Parathyroid adenoma (tissue), 2 donors: ENCODE results near the gene LRIG1.

ENCODE experiments used
- H2AFZ ChIP-seq: fragments of 300-600 bp; sonication (generic); one replicate; pipeline ENCODE4 v1.7.0; 2017; ENCODE audit warnings: antibody characterized with exemption, mild to moderate bottlenecking
- H3K27ac ChIP-seq: fragments of 300-600 bp; sonication (generic); one replicate; pipeline ENCODE4 v1.7.0; 2017
- H3K27me3 ChIP-seq: fragments of 300-600 bp; sonication (generic); one replicate; pipeline ENCODE4 v1.7.0; 2017; ENCODE audit warnings: low read length; ENCODE audit not compliant: control insufficient read depth, insufficient read depth
- H3K36me3 ChIP-seq: fragments of 300-600 bp; sonication (generic); one replicate; pipeline ENCODE4 v1.7.0; 2017; ENCODE audit warnings: low read length; ENCODE audit not compliant: control insufficient read depth, insufficient read depth
- H3K4me1 ChIP-seq: fragments of 300-600 bp; sonication (generic); one replicate; pipeline ENCODE4 v1.7.0; 2017; ENCODE audit warnings: control low read depth
- H3K4me2 ChIP-seq: fragments of 300-600 bp; sonication (generic); one replicate; pipeline ENCODE4 v1.7.0; 2017; ENCODE audit warnings: low read length
- H3K4me3 ChIP-seq: fragments of 300-600 bp; sonication (generic); one replicate; pipeline ENCODE4 v1.7.0; 2017; ENCODE audit warnings: low read depth, low read length
- H3K79me2 ChIP-seq: fragments of 300-600 bp; sonication (generic); one replicate; pipeline ENCODE4 v1.7.0; 2017; ENCODE audit warnings: control low read depth
- H3K9ac ChIP-seq: fragments of 300-600 bp; sonication (generic); one replicate; pipeline ENCODE4 v1.7.0; 2017; ENCODE audit warnings: mild to moderate bottlenecking
- H3K9me3 ChIP-seq: fragments of 300-600 bp; sonication (generic); one replicate; pipeline ENCODE4 v1.7.0; 2017; ENCODE audit warnings: low read length; ENCODE audit not compliant: control insufficient read depth
- TF ChIP-seq, protein P1 (sequence below): fragments of 300-600 bp; sonication (generic); IDR thresholded peaks from one replicate; pipeline ENCODE4 v1.7.0; 2017; ENCODE audit warnings: antibody characterized with exemption, mild to moderate bottlenecking
- donor health status: primary hyperparathyroidism.

Gene LRIG1

DNA sequence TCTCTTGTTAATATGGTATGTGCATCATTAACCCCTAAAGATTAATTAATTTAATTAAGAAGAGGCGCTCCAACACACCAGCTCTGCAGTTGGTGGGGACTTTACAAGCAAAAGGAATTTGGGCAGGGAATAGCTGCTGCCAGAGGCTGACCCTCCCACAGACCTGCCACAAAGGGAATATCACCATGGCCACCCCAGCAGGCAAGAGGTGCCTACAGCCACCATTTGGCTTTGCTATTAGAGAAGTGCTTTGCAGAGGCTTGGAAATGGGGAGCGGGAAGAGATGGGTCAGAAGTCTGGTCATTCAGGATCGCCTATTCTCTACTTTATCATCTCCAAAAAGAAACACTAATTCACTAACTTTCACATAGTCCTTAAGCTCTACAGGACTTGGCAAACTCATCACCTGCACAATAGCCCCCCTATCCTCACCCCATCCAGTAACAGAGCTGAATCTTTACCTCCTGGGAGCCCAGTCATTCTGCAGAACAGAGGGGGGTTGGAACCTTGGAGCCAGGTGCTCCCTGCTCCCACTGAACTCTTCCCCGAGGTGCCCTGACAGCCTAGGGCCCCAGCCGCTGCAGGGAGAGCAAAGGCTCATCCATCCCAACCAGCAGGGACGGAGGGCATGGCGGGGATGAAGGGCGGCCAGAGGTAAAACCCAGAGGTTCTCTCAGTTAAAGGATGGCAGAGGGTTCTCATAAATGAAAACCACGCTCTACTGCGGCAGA lies 29.7 kb downstream of the LRIG1 start:
- TF ChIP-seq, protein P1, sequence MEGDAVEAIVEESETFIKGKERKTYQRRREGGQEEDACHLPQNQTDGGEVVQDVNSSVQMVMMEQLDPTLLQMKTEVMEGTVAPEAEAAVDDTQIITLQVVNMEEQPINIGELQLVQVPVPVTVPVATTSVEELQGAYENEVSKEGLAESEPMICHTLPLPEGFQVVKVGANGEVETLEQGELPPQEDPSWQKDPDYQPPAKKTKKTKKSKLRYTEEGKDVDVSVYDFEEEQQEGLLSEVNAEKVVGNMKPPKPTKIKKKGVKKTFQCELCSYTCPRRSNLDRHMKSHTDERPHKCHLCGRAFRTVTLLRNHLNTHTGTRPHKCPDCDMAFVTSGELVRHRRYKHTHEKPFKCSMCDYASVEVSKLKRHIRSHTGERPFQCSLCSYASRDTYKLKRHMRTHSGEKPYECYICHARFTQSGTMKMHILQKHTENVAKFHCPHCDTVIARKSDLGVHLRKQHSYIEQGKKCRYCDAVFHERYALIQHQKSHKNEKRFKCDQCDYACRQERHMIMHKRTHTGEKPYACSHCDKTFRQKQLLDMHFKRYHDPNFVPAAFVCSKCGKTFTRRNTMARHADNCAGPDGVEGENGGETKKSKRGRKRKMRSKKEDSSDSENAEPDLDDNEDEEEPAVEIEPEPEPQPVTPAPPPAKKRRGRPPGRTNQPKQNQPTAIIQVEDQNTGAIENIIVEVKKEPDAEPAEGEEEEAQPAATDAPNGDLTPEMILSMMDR, result no peak
- H2AFZ ChIP-seq, result no peak overlapping the region
- no peaks in the 10 kb centered on the region for H3K4me1 ChIP-seq
- no peak overlapping the region for H3K9ac ChIP-seq
- no peaks in the 10 kb centered on the region for H3K36me3 ChIP-seq
- H3K79me2 ChIP-seq, result peaks cover 15% of the 10 kb centered on the region
- no peak overlapping the region for H3K4me2 ChIP-seq
- no peaks in the 10 kb centered on the region for H3K9me3 ChIP-seq
- no peaks in the 10 kb centered on the region for H3K27me3 ChIP-seq
- H3K27ac ChIP-seq, result no peak overlapping the region
- no peak overlapping the region for H3K4me3 ChIP-seq

DNA sequence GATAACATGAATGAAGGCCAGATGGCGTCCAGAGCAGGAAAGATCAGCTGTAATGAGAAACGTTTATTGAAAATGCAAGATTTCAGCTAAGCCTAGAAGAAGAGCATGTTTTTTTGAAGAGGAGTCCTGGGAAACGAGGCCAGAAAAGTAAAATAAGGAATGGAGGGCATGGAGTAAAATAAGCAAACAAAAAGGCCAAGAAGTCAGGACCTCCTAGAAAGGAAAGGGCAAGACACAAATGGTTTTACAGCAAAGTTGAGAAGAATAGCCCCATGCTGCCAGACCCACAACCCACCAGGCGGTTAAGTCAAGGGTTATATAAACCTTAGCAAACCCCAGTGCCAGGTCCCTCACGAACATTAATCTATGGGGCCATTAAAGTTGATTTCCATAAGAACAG lies 30.5 kb downstream of the LRIG1 start:
- no peak overlapping the region for H3K4me3 ChIP-seq
- H3K36me3 ChIP-seq, result no peaks in the 10 kb centered on the region
- no peaks in the 10 kb centered on the region for H3K27me3 ChIP-seq
- no peaks in the 10 kb centered on the region for H3K9me3 ChIP-seq
- H3K27ac ChIP-seq, result no peak overlapping the region
- H3K4me1 ChIP-seq, result no peaks in the 10 kb centered on the region
- no peak overlapping the region for H3K9ac ChIP-seq
- no peak overlapping the region for H2AFZ ChIP-seq
- H3K79me2 ChIP-seq, result peaks cover 15% of the 10 kb centered on the region
- TF ChIP-seq, protein P1, result no peak
- no peak overlapping the region for H3K4me2 ChIP-seq

DNA sequence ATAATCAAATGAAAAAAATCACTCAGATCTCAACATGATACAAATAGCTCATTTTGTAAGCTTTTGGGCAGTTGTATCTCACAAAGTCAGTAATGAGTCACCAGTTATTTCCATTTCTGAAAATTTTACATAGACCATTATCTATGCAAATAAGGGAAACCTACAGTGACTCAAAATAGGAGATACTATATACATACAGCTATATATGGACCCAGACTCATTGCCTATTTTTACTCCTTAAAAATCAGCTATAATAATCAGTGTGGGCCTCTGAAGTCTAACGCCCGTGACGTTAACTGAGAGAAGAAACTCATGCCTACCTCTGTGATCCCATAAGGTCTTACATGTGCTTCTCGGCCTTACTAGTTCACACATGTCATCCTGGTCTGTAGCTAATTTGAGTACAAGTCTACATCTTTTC lies 31.6 kb downstream of the LRIG1 start:
- TF ChIP-seq, protein P1, result no peak

DNA sequence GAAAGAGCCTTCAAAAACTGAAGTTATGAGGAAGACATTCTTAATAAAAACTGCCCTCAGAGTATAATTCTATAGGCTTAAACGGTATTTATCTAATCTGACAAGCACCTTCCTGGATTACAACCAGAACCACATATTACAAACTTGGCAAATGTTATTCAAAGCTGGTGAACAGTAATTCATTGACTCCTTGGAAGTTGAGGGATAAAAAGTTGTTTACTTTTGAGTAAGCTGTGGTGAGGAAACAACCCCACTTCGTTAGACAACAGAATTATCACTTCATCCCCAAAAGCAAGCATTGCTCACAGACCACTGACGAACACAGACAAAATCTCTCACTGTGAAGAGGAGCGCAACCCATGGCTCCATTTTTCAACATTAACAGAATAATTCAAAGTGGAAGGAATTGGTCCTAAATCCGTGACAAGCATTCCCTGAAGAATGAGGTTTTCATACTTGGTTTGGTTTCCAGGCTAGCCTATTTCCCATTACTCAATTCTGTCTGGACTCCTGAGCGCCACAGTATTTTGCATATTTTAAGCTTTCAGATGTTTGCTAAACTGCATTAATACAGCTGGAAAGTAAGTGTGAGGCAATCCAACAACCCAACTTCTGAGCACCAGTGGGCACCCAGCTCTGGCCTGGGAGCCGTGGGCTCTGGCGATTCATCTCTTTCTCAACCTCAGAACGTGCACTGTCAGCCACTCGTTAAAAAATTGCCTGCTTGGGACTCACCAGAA lies 32.7 kb downstream of the LRIG1 start:
- Histone ChIP-seq H3K9ac (no peak overlapping the region), H2AFZ (no peak overlapping the region), H3K9me3 (no peaks in the 10 kb centered on the region), H3K79me2 (peaks cover 13% of the 10 kb centered on the region), H3K4me1 (no peaks in the 10 kb centered on the region), H3K36me3 (no peaks in the 10 kb centered on the region), H3K4me3 (no peak overlapping the region), H3K4me2 (no peak overlapping the region), H3K27me3 (no peaks in the 10 kb centered on the region), H3K27ac (no peak overlapping the region)
- TF ChIP-seq, protein P1, result no peak

More for the DNA sequence above, 31.6 kb downstream of the LRIG1 start:
- H3K36me3 ChIP-seq, result no peaks in the 10 kb centered on the region
- H3K27ac ChIP-seq, result no peak overlapping the region
- H3K9ac ChIP-seq, result no peak overlapping the region
- no peaks in the 10 kb centered on the region for H3K27me3 ChIP-seq
- H3K4me3 ChIP-seq, result no peak overlapping the region
- no peaks in the 10 kb centered on the region for H3K4me1 ChIP-seq
- H3K79me2 ChIP-seq, result peaks cover 13% of the 10 kb centered on the region
- H3K9me3 ChIP-seq, result no peaks in the 10 kb centered on the region
- H2AFZ ChIP-seq, result no peak overlapping the region
- H3K4me2 ChIP-seq, result no peak overlapping the region
